SK-N-SH (cell line): ENCODE results near the gene CDIPT. TPM values are rescaled to one million over a fixed set of nuclear protein-coding genes. Genes with fewer than 3 reads are reported as not detected.

ENCODE experiments used
- CTCF ChIA-PET: fragments of 300-600, 350-600 bp; formaldehyde crosslinking; extraction: SDS; loops from one replicate; lab custom pipeline; 2021; lab: Yijun Ruan, JAX
- POLR2A ChIA-PET: fragments of 350-600 bp; sonication (Branson Sonifier 250); formaldehyde crosslinking; extraction: SDS; loops from one replicate; lab custom pipeline; 2020; ENCODE audit warnings: antibody characterized with exemption, inconsistent platforms; lab: Yijun Ruan, JAX
- DNase-seq: peaks from one replicate; pipeline ENCODE4 v3.0.0; 2012
- H2AFZ ChIP-seq: fragments of 200-600 bp; sonication (generic); 2 replicates; pipeline ENCODE4 v1.8.1; 2016; ENCODE audit warnings: antibody characterized with exemption, mild to moderate bottlenecking, low read depth
- H3F3A ChIP-seq: fragments of 200-600 bp; sonication (generic); replicated peaks from 2 replicates; pipeline ENCODE3; 2016; ENCODE audit warnings: antibody characterized with exemption, mild to moderate bottlenecking; ENCODE audit not compliant: insufficient read depth
- H3K27ac ChIP-seq, 2 experiments: fragments of 200-500 bp in 1 of 2; fragments of 200-600 bp in 1 of 2; sonication (Bioruptor generic) in 1 of 2; sonication (generic), shearing (Covaris generic) in 1 of 2; 2 replicates each; pipeline versions ENCODE4 v1.5.1 to v1.6.1; 2014 to 2016; ENCODE audit warnings: low read depth in 2 of 2, inconsistent platforms in 1 of 2, low read length in 1 of 2, mild to moderate bottlenecking in 1 of 2, mixed read lengths in 1 of 2
- H3K27me3 ChIP-seq: fragments of 200-600 bp; sonication (generic), shearing (Covaris generic); 2 replicates; pipeline ENCODE4 v1.6.1; 2016; ENCODE audit warnings: mixed run types; ENCODE audit not compliant: insufficient read depth
- H3K36me3 ChIP-seq, 2 experiments: fragments of 200-500 bp in 1 of 2; fragments of 200-600 bp in 1 of 2; sonication (Bioruptor generic) in 1 of 2; sonication (generic) in 1 of 2; replicated peaks in 1 of 2; 2 replicates each; pipeline versions ENCODE3 to v1.5.1; 2014 to 2016; ENCODE audit warnings: low read length in 1 of 2, mild to moderate bottlenecking in 1 of 2; ENCODE audit not compliant: insufficient read depth in 2 of 2, control insufficient read depth in 1 of 2
- H3K4me1 ChIP-seq, 2 experiments: fragments of 200-500 bp in 1 of 2; fragments of 200-600 bp in 1 of 2; sonication (Bioruptor generic) in 1 of 2; sonication (generic), shearing (Covaris generic) in 1 of 2; 2 replicates each; pipeline versions ENCODE4 v1.5.1 to v1.6.1; 2014 to 2016; ENCODE audit warnings: low read depth in 1 of 2, low read length in 1 of 2, mixed run types in 1 of 2; ENCODE audit not compliant: insufficient read depth in 2 of 2, control insufficient read depth in 1 of 2
- H3K4me2 ChIP-seq: fragments of 200-600 bp; sonication (generic), shearing (Covaris generic); 2 replicates; pipeline ENCODE4 v1.6.1; 2017; ENCODE audit warnings: mixed run types
- H3K4me3 ChIP-seq, 2 experiments: fragments of 200-500 bp in 1 of 2; fragments of 200-600 bp in 1 of 2; sonication (Bioruptor generic) in 1 of 2; sonication (generic), shearing (Covaris generic) in 1 of 2; 2 replicates each; pipeline versions ENCODE4 v1.5.1 to v1.8.1; 2014 to 2016; ENCODE audit warnings: low read depth in 2 of 2, inconsistent platforms in 1 of 2, low read length in 1 of 2, mild to moderate bottlenecking in 1 of 2, mixed read lengths in 1 of 2, moderate library complexity in 1 of 2
- H3K79me2 ChIP-seq: fragments of 200-600 bp; sonication (generic); 2 replicates; pipeline ENCODE4 v1.8.1; 2017; ENCODE audit warnings: mild to moderate bottlenecking; ENCODE audit not compliant: insufficient read depth
- H3K9ac ChIP-seq: fragments of 200-600 bp; sonication (generic); 2 replicates; pipeline ENCODE4 v1.6.1; 2017; ENCODE audit warnings: mixed run types
- H3K9me2 ChIP-seq: fragments of 200-600 bp; sonication (generic); 2 replicates; pipeline ENCODE4 v1.6.1; 2017; ENCODE audit warnings: mixed run types
- H3K9me3 ChIP-seq: fragments of 200-600 bp; sonication (generic); 2 replicates; pipeline ENCODE4 v1.6.1; 2017; ENCODE audit warnings: mixed run types, mild to moderate bottlenecking, moderate library complexity
- H4K20me1 ChIP-seq: fragments of 200-600 bp; sonication (generic); 2 replicates; pipeline ENCODE4 v1.6.1; 2017; ENCODE audit warnings: mild to moderate bottlenecking, mixed run types; ENCODE audit not compliant: insufficient read depth
- CHD2 ChIP-seq: fragments of 150-350 bp; IDR thresholded peaks from 2 replicates; pipeline ENCODE4 v1.6.1; 2018; ENCODE audit warnings: low read length; ENCODE audit not compliant: partially characterized antibody
- CTCF ChIP-seq: fragments of 200-600 bp; sonication (generic); IDR thresholded peaks from 2 replicates; pipeline ENCODE4 v1.6.1; 2017; ENCODE audit warnings: antibody characterized with exemption, mild to moderate bottlenecking, moderate library complexity
- EZH2phosphoT487 ChIP-seq: fragments of 200-600 bp; sonication (generic); IDR thresholded peaks from 2 replicates; pipeline ENCODE4 v1.6.1; 2017; ENCODE audit warnings: low read depth, mixed run types, mild to moderate bottlenecking, antibody characterized with exemption, moderate library complexity, borderline replicate concordance
- FOSL2 ChIP-seq: IDR thresholded peaks from 2 replicates; pipeline ENCODE4 v1.4.0; 2012; ENCODE audit warnings: low read depth, mild to moderate bottlenecking, moderate library complexity, borderline replicate concordance
- FOXJ3 ChIP-seq: sonication (generic); formaldehyde crosslinking; IDR thresholded peaks from 2 replicates; pipeline ENCODE4 v1.5.1; 2020; ENCODE audit warnings: mild to moderate bottlenecking, missing genetic modification reagents
- GABPA ChIP-seq: IDR thresholded peaks from 2 replicates; pipeline ENCODE4 v1.4.0; 2012; ENCODE audit warnings: low read depth, mild to moderate bottlenecking
- GATA2 ChIP-seq: sonication (generic); formaldehyde crosslinking; IDR thresholded peaks from 2 replicates; pipeline ENCODE4 v1.5.0; 2020; ENCODE audit warnings: mild to moderate bottlenecking, missing genetic modification reagents
- MXI1 ChIP-seq: IDR thresholded peaks from 2 replicates; pipeline ENCODE4 v1.6.1; 2012; ENCODE audit warnings: mild to moderate bottlenecking, low read depth, low read length, improper control_type of control experiment
- PBX3 ChIP-seq: IDR thresholded peaks from 2 replicates; pipeline ENCODE4; 2012
- POLR2AphosphoS5 ChIP-seq: IDR thresholded peaks from 2 replicates; pipeline ENCODE4 v1.6.1; 2012; ENCODE audit warnings: low read depth, low read length
- RAD21 ChIP-seq: IDR thresholded peaks from 2 replicates; pipeline ENCODE4 v1.6.1; 2012; ENCODE audit warnings: mild to moderate bottlenecking, low read length
- RCOR1 ChIP-seq: fragments of 150-350 bp; IDR thresholded peaks from 2 replicates; pipeline ENCODE4 v1.6.1; 2017; ENCODE audit warnings: antibody characterized with exemption, low read length
- RXRA ChIP-seq: IDR thresholded peaks from 2 replicates; pipeline ENCODE4 v1.4.0; 2012; ENCODE audit warnings: low read depth, mild to moderate bottlenecking, borderline replicate concordance
- TAF1 ChIP-seq: IDR thresholded peaks from 2 replicates; pipeline ENCODE4 v1.6.1; 2012; ENCODE audit warnings: low read depth, mild to moderate bottlenecking, low read length, moderate library complexity, borderline replicate concordance
- USF2 ChIP-seq: fragments of 150-350 bp; IDR thresholded peaks from 2 replicates; pipeline ENCODE4 v1.6.1; 2017; ENCODE audit warnings: antibody characterized with exemption, low read length, low read depth, borderline replicate concordance
- ZBTB33 ChIP-seq: IDR thresholded peaks from 2 replicates; pipeline ENCODE4 v1.4.0; 2012; ENCODE audit warnings: low read depth, borderline replicate concordance
- WGBS: methylation state at CpG from one replicate; pipeline ENCODE4 v1.1.6; 2017; ENCODE audit warnings: low lambda C conversion rate; 5-methylcytosine and 5-hydroxymethylcytosine counted together
- polyA plus RNA-seq, 3 experiments: library from polyadenylated mRNA; depleted of rRNA; stranded (reverse); fragments of >200 nt; gene quantifications; 2 replicates each; pipeline ENCODE4 v1.2.3, GENCODE V29; 2012

Gene CDIPT
- polyA plus RNA-seq, 1 of the 3 experiments (the other 2 are of a cell fraction), result 90.7 TPM

GRCh38 chr16:29868396-29869009, 5.5 kb upstream of the CDIPT start:
- Histone ChIP-seq H3K27ac (no peak overlapping the region), H3K27me3 (no peaks in the 10 kb centered on the region), H2AFZ (no peak overlapping the region), H3K9me2 (no peaks in the 10 kb centered on the region), H3K4me3 (no peak overlapping the region), H3F3A (no peaks in the 10 kb centered on the region), H3K9ac (no peak overlapping the region), H3K4me2 (no peak overlapping the region), H3K79me2 (no peaks in the 10 kb centered on the region), H3K9me3 (no peaks in the 10 kb centered on the region), H3K4me1 (peaks cover 0 to 4% of the 10 kb centered on the region in 2 experiments; a peak in 1 of 4 replicates), H4K20me1 (no peaks in the 10 kb centered on the region), H3K36me3 (no peaks in the 10 kb centered on the region)
- no peak for DNase-seq
- TF ChIP-seq RAD21 (no peak), CTCF (no peak), ZBTB33 (no peak), GABPA (no peak), RXRA (no peak), FOSL2 (no peak)
- ChIA-PET CTCF (interaction anchor here (1.1 to 1.4 kb wide), 3 partner anchors 15 to 52 kb away, joined by 4 to 8 read pairs (median 5); partner anchors contain the start of gene PAGR1), POLR2A (interaction anchor here (1.0 kb wide), 1 partner anchor 9 kb away, joined by 3 read pairs; no protein-coding TSS in a partner anchor)
- 77% methylated on average over 6 of the region's 8 CpGs for WGBS

GRCh38 chr16:29864205-29864604, 1.2 kb upstream of the CDIPT start:
- 65% methylated on average over 9 of the region's 9 CpGs for WGBS
- no peaks in the 10 kb centered on the region for H3K27me3 ChIP-seq
- H4K20me1 ChIP-seq, result no peaks in the 10 kb centered on the region
- H3K36me3 ChIP-seq, result peaks cover 5 to 7% of the 10 kb centered on the region in 2 experiments
- no peak overlapping the region for H3K9ac ChIP-seq
- POLR2A ChIA-PET, result interaction anchor here (0.6 kb wide), 1 partner anchor 27 kb away, joined by 4 read pairs; no protein-coding TSS in a partner anchor
- H3K9me3 ChIP-seq, result no peaks in the 10 kb centered on the region
- peaks cover 0 to 17% of the 10 kb centered on the region in 2 experiments; a peak in 1 of 4 replicates for H3K4me1 ChIP-seq
- no peak overlapping the region for H2AFZ ChIP-seq
- no peaks in the 10 kb centered on the region for H3F3A ChIP-seq
- no peak overlapping the region for H3K27ac ChIP-seq
- no peak for DNase-seq
- TF ChIP-seq GATA2 (no peak), FOXJ3 (no peak), RCOR1 (no peak), CHD2 (no peak), PBX3 (no peak), POLR2AphosphoS5 (no peak), USF2 (no peak), FOSL2 (no peak), EZH2phosphoT487 (no peak), RAD21 (no peak), MXI1 (no peak), TAF1 (no peak), CTCF (no peak), GABPA (no peak)
- H3K79me2 ChIP-seq, result peaks cover 18% of the 10 kb centered on the region
- H3K9me2 ChIP-seq, result no peaks in the 10 kb centered on the region
- H3K4me3 ChIP-seq, result no peak overlapping the region
- H3K4me2 ChIP-seq, result no peak overlapping the region
- CTCF ChIA-PET, result interaction anchor here (0.7 to 1.6 kb wide), 4 partner anchors 8 to 167 kb away, joined by 3 to 5 read pairs (median 4); no protein-coding TSS in a partner anchor
